ENCODE results near the gene LYRM9.

The LYRM9 gene

DNA sequence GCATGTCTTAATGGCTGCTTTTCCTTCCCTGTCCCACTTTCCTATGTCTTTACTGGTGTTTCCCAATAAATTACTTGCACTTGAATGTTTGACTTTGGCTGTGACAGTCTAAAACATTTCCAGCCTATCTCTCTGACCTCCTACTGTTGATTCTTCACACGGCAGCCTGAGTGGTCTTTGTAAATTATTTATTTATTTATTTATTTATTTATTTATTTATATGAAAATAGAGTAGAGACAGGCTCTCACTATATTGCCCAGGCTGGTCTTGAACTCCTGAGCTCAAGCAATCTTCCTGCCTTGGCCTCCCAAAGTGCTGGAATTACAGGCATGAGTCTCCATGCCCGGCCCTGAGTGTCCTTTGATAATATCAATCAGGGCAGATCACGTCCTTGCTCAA lies 28.4 kb upstream of the LYRM9 start:
- TF ChIP-seq EZH2phosphoT487 (IDR thresholded peaks at IDR 0.05; ENCODE audit: borderline replicate concordance, low read length): no peak
- TF ChIP-seq, protein P1, sequence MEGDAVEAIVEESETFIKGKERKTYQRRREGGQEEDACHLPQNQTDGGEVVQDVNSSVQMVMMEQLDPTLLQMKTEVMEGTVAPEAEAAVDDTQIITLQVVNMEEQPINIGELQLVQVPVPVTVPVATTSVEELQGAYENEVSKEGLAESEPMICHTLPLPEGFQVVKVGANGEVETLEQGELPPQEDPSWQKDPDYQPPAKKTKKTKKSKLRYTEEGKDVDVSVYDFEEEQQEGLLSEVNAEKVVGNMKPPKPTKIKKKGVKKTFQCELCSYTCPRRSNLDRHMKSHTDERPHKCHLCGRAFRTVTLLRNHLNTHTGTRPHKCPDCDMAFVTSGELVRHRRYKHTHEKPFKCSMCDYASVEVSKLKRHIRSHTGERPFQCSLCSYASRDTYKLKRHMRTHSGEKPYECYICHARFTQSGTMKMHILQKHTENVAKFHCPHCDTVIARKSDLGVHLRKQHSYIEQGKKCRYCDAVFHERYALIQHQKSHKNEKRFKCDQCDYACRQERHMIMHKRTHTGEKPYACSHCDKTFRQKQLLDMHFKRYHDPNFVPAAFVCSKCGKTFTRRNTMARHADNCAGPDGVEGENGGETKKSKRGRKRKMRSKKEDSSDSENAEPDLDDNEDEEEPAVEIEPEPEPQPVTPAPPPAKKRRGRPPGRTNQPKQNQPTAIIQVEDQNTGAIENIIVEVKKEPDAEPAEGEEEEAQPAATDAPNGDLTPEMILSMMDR (IDR thresholded peaks at IDR 0.05; ENCODE audit: low read depth, low read length, poor library complexity, severe bottlenecking): no peak

DNA sequence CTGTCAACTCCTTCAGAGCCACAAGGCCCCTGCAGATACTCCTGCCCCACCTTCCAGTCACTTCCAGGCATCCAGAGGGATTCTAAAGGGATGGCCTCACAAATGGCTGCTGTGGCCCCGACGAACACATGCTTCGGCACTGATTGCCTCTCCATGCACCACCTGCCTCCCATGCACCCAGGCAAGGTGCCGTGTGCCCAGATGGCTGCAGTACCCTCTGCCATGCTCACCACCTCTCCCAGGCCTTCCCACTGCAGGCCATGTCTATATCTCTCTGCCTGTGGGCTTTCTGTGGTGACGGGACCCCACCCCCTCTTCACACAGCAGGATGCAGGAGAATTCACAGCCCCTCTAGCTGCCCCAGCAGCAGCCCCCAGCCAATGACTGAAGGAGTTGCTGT lies 27.9 kb upstream of the LYRM9 start:
- Histone ChIP-seq H3K4me1 (ENCODE audit: control insufficient read depth, low read length) (no peaks in the 10 kb centered on the region), H4K20me1 (ENCODE audit: control insufficient read depth, insufficient read depth, low read depth, low read length) (no peaks in the 10 kb centered on the region), H3K79me2 (ENCODE audit: control insufficient read depth, low read length) (no peaks in the 10 kb centered on the region), H3K36me3 (ENCODE audit: control insufficient read depth, low read length) (no peaks in the 10 kb centered on the region), H3K4me2 (ENCODE audit: low read length) (no peak overlapping the region), H3F3A (ENCODE audit: control insufficient read depth, insufficient read depth) (no peaks in the 10 kb centered on the region), H3K4me3 (ENCODE audit: low read length) (no peak overlapping the region), H3K27ac (ENCODE audit: low read depth, low read length) (no peak overlapping the region), H3K27me3 (ENCODE audit: control insufficient read depth, low read length) (no peaks in the 10 kb centered on the region), H3K9me2 (replicated peaks; ENCODE audit: control insufficient read depth, low read length) (no peaks in the 10 kb centered on the region), H3K9me3 (ENCODE audit: control insufficient read depth, insufficient read depth, low read length) (no peaks in the 10 kb centered on the region)
- TF ChIP-seq, protein P1 (IDR thresholded peaks at IDR 0.05; ENCODE audit: low read depth, low read length, poor library complexity, severe bottlenecking): no peak
- TF ChIP-seq EZH2phosphoT487 (IDR thresholded peaks at IDR 0.05; ENCODE audit: borderline replicate concordance, low read length): no peak

More for the DNA sequence above, 28.4 kb upstream of the LYRM9 start:
- Histone ChIP-seq H3K9me2 (replicated peaks; ENCODE audit: control insufficient read depth, low read length) (no peaks in the 10 kb centered on the region), H3K4me2 (ENCODE audit: low read length) (no peak overlapping the region), H3K9me3 (ENCODE audit: control insufficient read depth, insufficient read depth, low read length) (no peaks in the 10 kb centered on the region), H3F3A (ENCODE audit: control insufficient read depth, insufficient read depth) (no peaks in the 10 kb centered on the region), H3K27me3 (ENCODE audit: control insufficient read depth, low read length) (no peaks in the 10 kb centered on the region), H3K79me2 (ENCODE audit: control insufficient read depth, low read length) (no peaks in the 10 kb centered on the region), H4K20me1 (ENCODE audit: control insufficient read depth, insufficient read depth, low read depth, low read length) (no peaks in the 10 kb centered on the region), H3K4me3 (ENCODE audit: low read length) (no peak overlapping the region), H3K27ac (ENCODE audit: low read depth, low read length) (no peak overlapping the region), H3K4me1 (ENCODE audit: control insufficient read depth, low read length) (no peaks in the 10 kb centered on the region), H3K36me3 (ENCODE audit: control insufficient read depth, low read length) (no peaks in the 10 kb centered on the region)

DNA sequence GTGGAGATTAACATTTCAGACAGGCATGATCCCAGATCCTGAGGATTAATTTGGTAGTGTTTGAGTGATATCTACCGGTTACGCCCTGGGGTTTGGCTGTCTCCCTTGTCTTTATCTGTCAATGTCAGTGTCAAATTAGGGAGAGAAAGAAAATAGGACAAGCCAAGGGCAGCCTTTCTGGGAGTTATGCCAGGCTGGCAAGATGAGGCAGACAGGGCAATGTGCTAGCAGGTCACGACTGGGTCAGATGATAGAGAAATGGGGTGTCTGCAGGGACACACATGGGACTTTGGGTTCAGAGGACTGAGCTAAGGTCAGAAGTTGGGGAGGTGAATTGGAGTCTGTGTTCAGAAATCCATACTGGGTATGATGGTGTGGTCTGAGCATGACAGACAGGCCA lies 27.4 kb upstream of the LYRM9 start:
- no peak overlapping the region for H3K27ac ChIP-seq (ENCODE audit: low read depth, low read length)
- H4K20me1 ChIP-seq (ENCODE audit: control insufficient read depth, insufficient read depth, low read depth, low read length): no peaks in the 10 kb centered on the region
- H3K9me2 ChIP-seq (replicated peaks; ENCODE audit: control insufficient read depth, low read length): no peaks in the 10 kb centered on the region
- H3F3A ChIP-seq (ENCODE audit: control insufficient read depth, insufficient read depth): no peaks in the 10 kb centered on the region
- H3K4me3 ChIP-seq (ENCODE audit: low read length): no peak overlapping the region
- H3K4me2 ChIP-seq (ENCODE audit: low read length): no peak overlapping the region
- no peaks in the 10 kb centered on the region for H3K27me3 ChIP-seq (ENCODE audit: control insufficient read depth, low read length)
- no peak for TF ChIP-seq EZH2phosphoT487 (IDR thresholded peaks at IDR 0.05; ENCODE audit: borderline replicate concordance, low read length)
- TF ChIP-seq, protein P1 (IDR thresholded peaks at IDR 0.05; ENCODE audit: low read depth, low read length, poor library complexity, severe bottlenecking): no peak
- H3K4me1 ChIP-seq (ENCODE audit: control insufficient read depth, low read length): no peaks in the 10 kb centered on the region
- no peaks in the 10 kb centered on the region for H3K79me2 ChIP-seq (ENCODE audit: control insufficient read depth, low read length)
- no peaks in the 10 kb centered on the region for H3K9me3 ChIP-seq (ENCODE audit: control insufficient read depth, insufficient read depth, low read length)
- H3K36me3 ChIP-seq (ENCODE audit: control insufficient read depth, low read length): no peaks in the 10 kb centered on the region

DNA sequence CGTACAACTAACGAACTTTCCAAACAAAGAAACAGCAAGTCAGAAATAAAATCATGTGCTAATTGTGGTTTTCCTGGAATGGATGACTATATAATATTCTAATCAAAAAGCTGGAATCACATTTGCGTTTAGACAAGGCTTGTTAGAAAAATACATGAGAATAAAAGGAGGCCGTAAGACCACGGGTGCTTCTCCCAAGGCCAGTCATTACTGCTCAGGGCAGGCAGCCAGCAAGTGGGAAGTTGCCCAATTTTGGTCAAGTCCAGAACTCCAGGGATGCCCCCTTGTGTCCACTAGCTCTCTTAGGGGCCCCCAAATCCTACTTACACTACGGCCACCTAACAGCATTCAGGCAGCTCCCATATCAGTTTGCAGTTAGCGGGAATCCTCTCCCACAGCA lies 25.9 kb upstream of the LYRM9 start:
- Histone ChIP-seq H3K9me2 (replicated peaks; ENCODE audit: control insufficient read depth, low read length) (no peaks in the 10 kb centered on the region), H3K27ac (ENCODE audit: low read depth, low read length) (no peak overlapping the region), H3K27me3 (ENCODE audit: control insufficient read depth, low read length) (no peaks in the 10 kb centered on the region), H3K4me2 (ENCODE audit: low read length) (no peak overlapping the region), H3K4me3 (ENCODE audit: low read length) (no peak overlapping the region), H3K79me2 (ENCODE audit: control insufficient read depth, low read length) (no peaks in the 10 kb centered on the region), H4K20me1 (ENCODE audit: control insufficient read depth, insufficient read depth, low read depth, low read length) (no peaks in the 10 kb centered on the region), H3K4me1 (ENCODE audit: control insufficient read depth, low read length) (no peaks in the 10 kb centered on the region), H3K9me3 (ENCODE audit: control insufficient read depth, insufficient read depth, low read length) (no peaks in the 10 kb centered on the region), H3K36me3 (ENCODE audit: control insufficient read depth, low read length) (no peaks in the 10 kb centered on the region), H3F3A (ENCODE audit: control insufficient read depth, insufficient read depth) (no peaks in the 10 kb centered on the region)
- TF ChIP-seq, protein P1 (IDR thresholded peaks at IDR 0.05; ENCODE audit: low read depth, low read length, poor library complexity, severe bottlenecking): no peak
- TF ChIP-seq EZH2phosphoT487 (IDR thresholded peaks at IDR 0.05; ENCODE audit: borderline replicate concordance, low read length): no peak
